BE2C (cell line): Measurements from ENCODE around the gene IKBKG.
"Not testable (repeated sequence)": the region's sequence is repeated elsewhere in the genome, so short reads cannot be mapped to it uniquely, and the experiment has no call there.

ENCODE experiments used
- DNase-seq: peaks from one replicate; pipeline ENCODE4 v3.0.0-alpha.2; 2020
- H3K27me3 ChIP-seq: fragments of 250-450 bp; sonication (Bioruptor Pico); 2 replicates; pipeline ENCODE4 v1.5.1; 2020; ENCODE audit warnings: mild to moderate bottlenecking
- H3K36me3 ChIP-seq: fragments of 250-450 bp; sonication (Bioruptor Pico); 2 replicates; pipeline ENCODE4 v1.5.1; 2020; ENCODE audit warnings: mild to moderate bottlenecking
- H3K4me1 ChIP-seq: fragments of 250-450 bp; sonication (Bioruptor Pico); 2 replicates; pipeline ENCODE4 v1.5.1; 2020
- H3K4me3 ChIP-seq: 2 replicates; pipeline ENCODE4 v1.5.1; 2011; ENCODE audit warnings: low read depth, low read length
- H3K9me3 ChIP-seq: fragments of 250-450 bp; sonication (Bioruptor Pico); 2 replicates; pipeline ENCODE4 v1.5.1; 2020
- CTCF ChIP-seq: IDR thresholded peaks from 2 replicates; pipeline ENCODE4 v1.5.1; 2012; ENCODE audit warnings: mild to moderate bottlenecking, low read depth, low read length

IKBKG gene

GRCh38 chrX:154548028-154548316, 552 bp downstream of the IKBKG start:
- Histone ChIP-seq H3K27me3 (no peaks in the 10 kb centered on the region), H3K4me3 (peak overlapping the region; percentile 93), H3K4me1 (no peaks in the 10 kb centered on the region), H3K9me3 (no peaks in the 10 kb centered on the region), H3K36me3 (no peaks in the 10 kb centered on the region)
- no peak for DNase-seq
- TF ChIP-seq CTCF: no peak

GRCh38 chrX:154549766-154550165, 2.3 kb downstream of the IKBKG start:
- H3K4me1 ChIP-seq: no peaks in the 10 kb centered on the region
- no peaks in the 10 kb centered on the region for H3K9me3 ChIP-seq
- H3K27me3 ChIP-seq: no peaks in the 10 kb centered on the region
- H3K36me3 ChIP-seq: no peaks in the 10 kb centered on the region
- no peak for TF ChIP-seq CTCF
- no peak overlapping the region for H3K4me3 ChIP-seq
- DNase-seq: no peak

GRCh38 chrX:154552112-154552806, 4.8 kb downstream of the IKBKG start:
- not testable (repeated sequence) for H3K27me3 ChIP-seq, DNase-seq, H3K36me3 ChIP-seq, H3K4me3 ChIP-seq, H3K9me3 ChIP-seq, H3K4me1 ChIP-seq

- not testable (repeated sequence) for H3K27me3 ChIP-seq, DNase-seq, H3K4me1 ChIP-seq, H3K9me3 ChIP-seq, H3K36me3 ChIP-seq, H3K4me3 ChIP-seq
Measured at GRCh38 chrX:154558060-154558690, 10.8 kb downstream of the IKBKG start.

GRCh38 chrX:154558896-154559295, 11.5 kb downstream of the IKBKG start:
- not testable (repeated sequence) for DNase-seq, H3K36me3 ChIP-seq, H3K9me3 ChIP-seq, H3K4me1 ChIP-seq, H3K27me3 ChIP-seq, H3K4me3 ChIP-seq

GRCh38 chrX:154560326-154560725, 12.9 kb downstream of the IKBKG start:
- not testable (repeated sequence) for DNase-seq, H3K36me3 ChIP-seq

GRCh38 chrX:154562295-154562694, 14.9 kb downstream of the IKBKG start:
- DNase-seq, H3K27me3 ChIP-seq, H3K9me3 ChIP-seq, H3K36me3 ChIP-seq, H3K4me1 ChIP-seq, H3K4me3 ChIP-seq: not testable (repeated sequence)

More at GRCh38 chrX:154560326-154560725, 12.9 kb downstream of the IKBKG start:
- not testable (repeated sequence) for H3K9me3 ChIP-seq, H3K4me3 ChIP-seq, H3K27me3 ChIP-seq, H3K4me1 ChIP-seq

- not testable (repeated sequence) for H3K9me3 ChIP-seq, H3K4me1 ChIP-seq, H3K4me3 ChIP-seq, DNase-seq, H3K27me3 ChIP-seq, H3K36me3 ChIP-seq
Measured at GRCh38 chrX:154570361-154570760, 22.9 kb downstream of the IKBKG start.

GRCh38 chrX:154573061-154573460, 25.6 kb downstream of the IKBKG start:
- not testable (repeated sequence) for H3K9me3 ChIP-seq, H3K4me1 ChIP-seq, DNase-seq, H3K36me3 ChIP-seq, H3K27me3 ChIP-seq, H3K4me3 ChIP-seq

- not testable (repeated sequence) for DNase-seq, H3K4me1 ChIP-seq, H3K4me3 ChIP-seq, H3K27me3 ChIP-seq, H3K36me3 ChIP-seq, H3K9me3 ChIP-seq
Measured at GRCh38 chrX:154575076-154575475, 27.7 kb downstream of the IKBKG start.

- not testable (repeated sequence) for H3K4me3 ChIP-seq, H3K4me1 ChIP-seq, H3K36me3 ChIP-seq, H3K27me3 ChIP-seq, H3K9me3 ChIP-seq, DNase-seq
Measured at GRCh38 chrX:154582994-154583393, 35.6 kb downstream of the IKBKG start.

GRCh38 chrX:154584585-154585183, 37.3 kb downstream of the IKBKG start, which contains the start of gene CTAG1A:
Gene CTAG1A (plus strand): TSS chrX:154585133. CDS start chrX:154585207, 74 bp downstream.
- not testable (repeated sequence) for H3K4me3 ChIP-seq, H3K27me3 ChIP-seq

GRCh38 chrX:154590415-154590814, 43.0 kb downstream of the IKBKG start:
- H3K4me3 ChIP-seq, H3K36me3 ChIP-seq, H3K27me3 ChIP-seq, DNase-seq, H3K4me1 ChIP-seq, H3K9me3 ChIP-seq: not testable (repeated sequence)

More at GRCh38 chrX:154584585-154585183, 37.3 kb downstream of the IKBKG start, which contains the start of gene CTAG1A:
- not testable (repeated sequence) for H3K4me1 ChIP-seq, H3K36me3 ChIP-seq, DNase-seq, H3K9me3 ChIP-seq
